Measurements from ENCODE around the gene MYH14. TPM values are rescaled to one million over a fixed set of nuclear protein-coding genes. Genes with fewer than 3 reads are reported as not detected.

MYH14 gene
- total and polyA plus RNA-seq, 10 of the 15 experiments (the other 5 are each of a cell fraction or from before 2014, with no cell fraction given): 0.06 to 0.69 (median 0.15) TPM; not detected in 4

GRCh38 chr19:50309396-50310125 is 106.1 kb downstream of the MYH14 start:
- Histone ChIP-seq H3K27ac (ENCODE audit: control insufficient read depth, insufficient read depth) (no peak overlapping the region), H3K79me2 (ENCODE audit: control insufficient read depth, insufficient read depth, low read length) (no peaks in the 10 kb centered on the region), H4K20me1 (ENCODE audit: control insufficient read depth, insufficient read depth) (no peaks in the 10 kb centered on the region), H3K4me2 (ENCODE audit: control insufficient read depth, insufficient read depth) (no peak overlapping the region), H3K4me3 (no peak overlapping the region), H2AFZ (ENCODE audit: control insufficient read depth, low read depth, low read length) (no peak overlapping the region), H3K27me3 (replicated peaks in 1 of 2; ENCODE audit: control insufficient read depth in 2 of 2, insufficient read depth in 2 of 2, low read length in 1 of 2) (peaks cover 9 to 12% of the 10 kb centered on the region in 2 experiments), H3K9me3 (replicated peaks; ENCODE audit: control insufficient read depth, insufficient read depth, low read length) (no peaks in the 10 kb centered on the region), H3K36me3 (ENCODE audit: control insufficient read depth in 2 of 2, insufficient read depth in 2 of 2, low read length in 1 of 2) (no peaks in the 10 kb centered on the region), H3K9ac (ENCODE audit: control insufficient read depth, insufficient read depth, low read length) (no peak overlapping the region), H3K4me1 (ENCODE audit: control insufficient read depth, insufficient read depth, low read length) (peaks cover 4% of the 10 kb centered on the region; the same call in 1 of the 2 replicates)
- in situ Hi-C loops (cut with MboI): no loop called here
- no peak for DNase-seq (ENCODE audit: low read depth, low spot score)
- RAD21 ChIA-PET (ENCODE audit: unreplicated experiment): no interaction called here
- no peak for FAIRE-seq
- intact Hi-C loops (cut with micrococcal nuclease; ENCODE audit: unreplicated experiment): no loop called here
- POLR2A ChIA-PET: no interaction called here
- no peak for ATAC-seq
- SMC1A ChIA-PET (ENCODE audit: uncharacterized antibody, unreplicated experiment): no interaction called here
- CTCF ChIA-PET: no interaction called here
- WGBS (ENCODE audit: insufficient coverage, insufficient replicate concordance, low lambda C conversion rate, missing lambda C conversion rate): 37% methylated on average over 10 of the region's 16 CpGs
- BruUV-seq (replicated peaks): no TSS peak
- TF ChIP-seq RAD21 (IDR thresholded peaks at IDR 0.05; ENCODE audit: insufficient read depth, low read depth, low read length) (no peak), ESRRA (IDR thresholded peaks at IDR 0.05; ENCODE audit: low read length) (no peak), YY1 (IDR thresholded peaks at IDR 0.05; ENCODE audit: low read depth, low read length) (no peak), PML (IDR thresholded peaks at IDR 0.05; ENCODE audit: low read length) (no peak), MXI1 (IDR thresholded peaks at IDR 0.05; ENCODE audit: low read depth, low read length) (no peak), HDAC6 (IDR thresholded peaks at IDR 0.05; ENCODE audit: unreplicated experiment) (no peak), POLR2AphosphoS5 (IDR thresholded peaks at IDR 0.05; ENCODE audit: low read length) (no peak), E4F1 (IDR thresholded peaks at IDR 0.05; ENCODE audit: borderline replicate concordance, partially characterized antibody) (no peak), CUX1 (IDR thresholded peaks at IDR 0.05; ENCODE audit: insufficient replicate concordance, low read depth, low read length) (no peak), ELK1 (IDR thresholded peaks at IDR 0.05; ENCODE audit: low read depth, low read length) (no peak), ZNF384 (IDR thresholded peaks at IDR 0.05; ENCODE audit: borderline replicate concordance, low read depth, low read length) (no peak), MLLT1 (IDR thresholded peaks at IDR 0.05) (no peak)

All from GM12878 (cell line).